ENCODE measurements around the gene PAPPA. TPM values are rescaled to one million over a fixed set of nuclear protein-coding genes. Genes with fewer than 3 reads are reported as not detected.

PAPPA gene
- total RNA-seq, 1 experiment from 2014 or later, result 0.17 TPM

- peak; percentile 40 for DNase-seq
Observed at GRCh38 chr9:116191576-116192415, 38.2 kb downstream of the PAPPA start.

More at GRCh38 chr9:116191576-116192415, 38.2 kb downstream of the PAPPA start:
- Histone ChIP-seq H4K5ac (ENCODE audit: insufficient read length, low read depth, low read length) (no peak overlapping the region), H2BK5ac (ENCODE audit: insufficient read length, low read length) (no peak overlapping the region), H3K18ac (ENCODE audit: insufficient read length, low read depth, low read length) (no peak overlapping the region), H4K20me1 (ENCODE audit: control insufficient read depth, insufficient read depth, insufficient read length) (no peaks in the 10 kb centered on the region), H2BK12ac (ENCODE audit: insufficient read length, low read depth, low read length) (no peak overlapping the region), H3K27ac (ENCODE audit: insufficient read length, low read depth, low read length) (no peak overlapping the region), H3K9ac (ENCODE audit: extremely low read depth, insufficient read length, low read length) (no peak overlapping the region), H3K56ac (ENCODE audit: insufficient read length, low read depth, low read length) (no peak overlapping the region), H3K9me3 (ENCODE audit: control insufficient read depth, low read depth, low read length) (no peaks in the 10 kb centered on the region), H3K4ac (ENCODE audit: low read depth, low read length) (no peak overlapping the region), H3K23me2 (ENCODE audit: insufficient read length, low read depth, low read length, poor library complexity, severe bottlenecking) (no peaks in the 10 kb centered on the region), H2BK120ac (ENCODE audit: low read depth, low read length, poor library complexity, severe bottlenecking) (no peak overlapping the region), H2AK5ac (ENCODE audit: insufficient read length, low read length) (no peak overlapping the region), H2BK15ac (ENCODE audit: low read depth, low read length) (no peak overlapping the region), H3K79me2 (ENCODE audit: insufficient read depth, low read length) (no peaks in the 10 kb centered on the region), H3T11ph (ENCODE audit: low read length) (no peak overlapping the region), H3K4me2 (ENCODE audit: insufficient read depth, insufficient read length, low read length) (no peak overlapping the region), H3K79me1 (ENCODE audit: insufficient read depth, low read depth, low read length, poor library complexity, severe bottlenecking) (no peaks in the 10 kb centered on the region), H3K4me1 (ENCODE audit: insufficient read depth, low read length) (no peaks in the 10 kb centered on the region), H2BK20ac (ENCODE audit: low read depth, low read length, poor library complexity, severe bottlenecking) (peak overlapping the region; percentile 62), H4K91ac (ENCODE audit: insufficient read length, low read depth, low read length) (no peak overlapping the region), H3K14ac (ENCODE audit: insufficient read depth, low read length) (no peak overlapping the region), H3K27me3 (ENCODE audit: insufficient read depth, low read length) (no peaks in the 10 kb centered on the region), H2AFZ (ENCODE audit: low read length) (no peak overlapping the region), H4K8ac (replicated peaks; ENCODE audit: insufficient read length, low read depth, low read length) (no peak overlapping the region), H3K23ac (ENCODE audit: insufficient read length, low read depth, low read length) (no peak overlapping the region)
- Mint-ChIP-seq H3K27ac (peak overlapping the region in 1 of 3 experiments; percentile 11; a peak in 1 of 7 replicates), H3K9me3 (no peaks in the 10 kb centered on the region), H3K4me3 (no peak overlapping the region), H3K36me3 (ENCODE audit: insufficient read depth in 1 of 3, low read depth in 3 of 3) (no peaks in the 10 kb centered on the region), H3K27me3 (ENCODE audit: low read depth) (peaks cover 12% of the 10 kb centered on the region), H3K4me1 (peaks cover 4 to 10% of the 10 kb centered on the region in 2 experiments; a peak in 3 of 4 replicates)
- WGBS (ENCODE audit: extremely low coverage, insufficient read length, low lambda C conversion rate), result no CpG with 5 or more reads among the region's 2 CpGs
- TF ChIP-seq, protein P1, sequence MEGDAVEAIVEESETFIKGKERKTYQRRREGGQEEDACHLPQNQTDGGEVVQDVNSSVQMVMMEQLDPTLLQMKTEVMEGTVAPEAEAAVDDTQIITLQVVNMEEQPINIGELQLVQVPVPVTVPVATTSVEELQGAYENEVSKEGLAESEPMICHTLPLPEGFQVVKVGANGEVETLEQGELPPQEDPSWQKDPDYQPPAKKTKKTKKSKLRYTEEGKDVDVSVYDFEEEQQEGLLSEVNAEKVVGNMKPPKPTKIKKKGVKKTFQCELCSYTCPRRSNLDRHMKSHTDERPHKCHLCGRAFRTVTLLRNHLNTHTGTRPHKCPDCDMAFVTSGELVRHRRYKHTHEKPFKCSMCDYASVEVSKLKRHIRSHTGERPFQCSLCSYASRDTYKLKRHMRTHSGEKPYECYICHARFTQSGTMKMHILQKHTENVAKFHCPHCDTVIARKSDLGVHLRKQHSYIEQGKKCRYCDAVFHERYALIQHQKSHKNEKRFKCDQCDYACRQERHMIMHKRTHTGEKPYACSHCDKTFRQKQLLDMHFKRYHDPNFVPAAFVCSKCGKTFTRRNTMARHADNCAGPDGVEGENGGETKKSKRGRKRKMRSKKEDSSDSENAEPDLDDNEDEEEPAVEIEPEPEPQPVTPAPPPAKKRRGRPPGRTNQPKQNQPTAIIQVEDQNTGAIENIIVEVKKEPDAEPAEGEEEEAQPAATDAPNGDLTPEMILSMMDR (conservative IDR thresholded peaks at IDR 0.05), result peak; percentile 29; the same call in 1 of the 3 replicates

All from H9 (cell line).